ENCODE results near the gene CCT7.

Gene CCT7

GRCh38 chr2:73292316-73292905, 58.3 kb downstream of the CCT7 start:
- no peak for DNase-seq (ENCODE audit: low read depth in 1 of 2, low spot score in 1 of 2)

- no peak for DNase-seq (ENCODE audit: low read depth in 1 of 2, low spot score in 1 of 2)
Observed at GRCh38 chr2:73292906-73293533, 58.9 kb downstream of the CCT7 start.

DNA sequence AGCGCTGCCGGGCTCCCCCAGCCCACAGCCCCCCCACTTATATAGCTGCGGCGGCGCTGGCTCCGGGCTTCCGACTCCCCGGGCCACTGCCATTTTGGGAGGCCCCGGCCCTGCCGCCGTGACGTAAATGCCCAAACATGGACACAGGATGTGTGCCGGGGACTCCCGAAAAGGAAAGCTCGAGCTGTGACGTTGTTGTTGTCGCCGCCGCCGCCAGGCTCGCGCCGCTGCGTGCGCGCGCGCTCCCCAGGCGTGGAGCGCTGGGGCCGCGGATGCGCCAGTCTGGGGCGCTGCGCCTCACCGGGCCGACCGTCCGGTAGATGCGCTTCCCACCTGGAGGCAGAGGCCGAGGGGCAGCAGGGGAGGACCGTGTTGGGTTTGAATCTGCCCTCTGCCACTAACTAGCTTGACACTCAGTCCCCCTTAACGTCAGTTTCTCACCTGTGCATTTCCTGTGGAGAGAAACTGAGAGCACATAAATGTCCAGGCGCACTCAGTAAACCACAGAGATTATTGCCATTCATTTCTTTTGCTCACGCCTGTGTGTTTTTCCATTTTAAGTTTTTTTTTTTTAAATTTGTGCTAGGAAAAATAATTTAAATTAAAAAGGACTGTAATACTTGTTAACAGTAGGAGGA, 59.5 kb downstream of the CCT7 start, which contains the start of gene EGR4:
TSS of gene EGR4 (minus strand) at position 15 of the 638 bp plus-strand sequence. CDS start 231 bp downstream, outside the sequence.
- DNase-seq (ENCODE audit: low read depth in 1 of 2, low spot score in 1 of 2) = peak; percentile 70 to 80

DNA sequence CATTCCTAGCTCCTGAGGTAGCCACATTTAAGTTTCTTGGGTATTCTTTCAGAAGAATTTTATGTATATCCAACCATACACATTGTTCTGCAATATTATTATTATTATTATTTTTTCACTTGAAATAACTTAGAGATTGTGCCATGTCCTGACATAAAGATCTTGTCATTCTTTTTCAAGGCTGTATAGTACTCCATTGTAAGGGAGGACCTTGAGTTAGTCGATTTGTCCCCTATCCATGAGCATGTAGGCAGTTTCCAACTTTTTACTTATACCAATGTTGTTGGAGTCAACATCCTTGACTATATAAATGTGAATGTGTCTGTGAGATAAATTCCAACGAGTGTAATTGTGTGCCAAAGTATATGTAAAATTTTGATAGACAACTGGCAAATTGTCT, 60.1 kb downstream of the CCT7 start:
- DNase-seq (ENCODE audit: low read depth in 1 of 2, low spot score in 1 of 2) = no peak

- DNase-seq (ENCODE audit: low read depth in 1 of 2, low spot score in 1 of 2) = no peak
Observed at GRCh38 chr2:73295751-73296400, 61.8 kb downstream of the CCT7 start.

DNA sequence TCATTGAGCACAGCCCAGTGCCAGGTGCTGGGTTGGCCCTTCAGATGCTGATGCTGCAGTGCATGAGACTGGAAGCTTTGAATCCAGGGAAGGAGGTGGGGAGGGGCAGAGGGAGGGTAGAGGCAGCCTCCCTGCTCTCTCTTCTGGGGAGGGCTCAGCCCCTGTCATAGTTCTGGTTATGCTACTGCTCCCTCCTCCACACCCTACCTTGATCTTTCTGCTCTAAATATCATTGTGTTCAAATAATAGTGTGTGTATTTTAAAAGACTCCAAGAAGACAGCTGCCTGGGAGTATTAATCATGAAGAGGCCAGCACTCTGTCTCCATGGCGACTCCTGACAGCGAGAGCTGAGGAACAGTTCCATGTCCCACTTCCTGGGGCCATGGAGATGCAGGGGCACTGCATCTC, 63.0 kb downstream of the CCT7 start:
- no peak for DNase-seq (ENCODE audit: low read depth in 1 of 2, low spot score in 1 of 2)

GRCh38 chr2:73297586-73297985, 63.5 kb downstream of the CCT7 start:
- no peak for DNase-seq (ENCODE audit: low read depth in 1 of 2, low spot score in 1 of 2)

DNA sequence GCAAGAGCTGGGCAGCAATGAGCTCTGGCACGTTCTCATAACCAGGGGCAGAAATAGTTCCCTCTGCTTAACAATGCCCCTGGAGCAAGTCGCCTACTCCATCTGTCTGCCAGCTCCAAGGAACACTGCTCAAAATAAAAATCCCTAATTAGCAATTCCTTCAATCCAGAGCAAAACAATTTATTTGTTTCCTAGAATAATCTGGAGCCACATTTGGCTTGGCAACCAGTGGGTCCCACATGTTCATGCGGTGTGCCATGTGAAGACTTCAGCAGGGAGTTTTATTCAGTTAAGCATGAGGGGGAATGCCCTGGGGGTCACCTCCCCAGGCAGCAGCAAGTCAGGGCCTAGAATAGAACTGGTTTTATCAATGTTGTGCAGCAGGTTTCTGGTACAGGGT, 66.8 kb downstream of the CCT7 start:
- DNase-seq (ENCODE audit: low read depth in 1 of 2, low spot score in 1 of 2) = no peak

- DNase-seq (ENCODE audit: low read depth in 1 of 2, low spot score in 1 of 2) = no peak
Observed at GRCh38 chr2:73301636-73302035, 67.5 kb downstream of the CCT7 start.
